Activated naive CD8-positive, alpha-beta T cell treated with anti-CD3 and anti-CD28 coated beads, Interleukin-2, amount 10 ng/mL, durations not matched to agents 7 days and 5 days (primary cell): Measurements from ENCODE around the gene WFS1. TPM values are rescaled to one million over a fixed set of nuclear protein-coding genes. Genes with fewer than 3 reads are reported as not detected.

Source experiments
- ATAC-seq: fragments of 150-1000 bp; cut with Tn5 transposase; one replicate; pipeline ENCODE4 v1.10.0; 2021; ENCODE audit warnings: low read depth, moderate library complexity
- POLR2A ChIA-PET: fragments of 350-600 bp; sonication (Branson Sonifier 250); formaldehyde crosslinking; loops from one replicate; lab custom pipeline; 2021; ENCODE audit warnings: antibody characterized with exemption; lab: Charles Lee
- DNase-seq: peaks from one replicate; pipeline ENCODE4 v3.0.0; 2021
- H3K27ac Mint-ChIP-seq: one replicate; pipeline ENCODE4 v1.8.0; 2022; ENCODE audit warnings: mild to moderate bottlenecking, mixed read lengths
- H3K27me3 Mint-ChIP-seq: one replicate; pipeline ENCODE4 v1.8.0; 2022; ENCODE audit warnings: mild to moderate bottlenecking, moderate library complexity, mixed read lengths
- H3K36me3 Mint-ChIP-seq: one replicate; pipeline ENCODE4 v1.8.0; 2021; ENCODE audit warnings: mild to moderate bottlenecking, mixed read lengths
- H3K4me1 Mint-ChIP-seq: one replicate; pipeline ENCODE4 v1.8.0; 2021; ENCODE audit warnings: mixed read lengths
- H3K4me3 Mint-ChIP-seq: one replicate; pipeline ENCODE4 v1.8.0; 2022; ENCODE audit warnings: mild to moderate bottlenecking, moderate library complexity, mixed read lengths
- H3K9me3 Mint-ChIP-seq: one replicate; pipeline ENCODE4 v1.8.0; 2021; ENCODE audit warnings: mixed read lengths
- total RNA-seq, 2 experiments: library from RNA; stranded (reverse); gene quantifications; one replicate each; pipeline ENCODE4 v1.2.3, GENCODE V29; 2021

WFS1 gene
- total RNA-seq, 2 experiments from 2014 or later, result 2.3 to 2.4 TPM

GRCh38 chr4:6298035-6298434 is 28.4 kb downstream of the WFS1 start:
- POLR2A ChIA-PET, result no interaction called here
- Mint-ChIP-seq H3K4me1 (no peaks in the 10 kb centered on the region), H3K27me3 (no peaks in the 10 kb centered on the region), H3K9me3 (no peaks in the 10 kb centered on the region), H3K36me3 (no peaks in the 10 kb centered on the region), H3K27ac (no peak overlapping the region), H3K4me3 (no peak overlapping the region)
- ATAC-seq, result no peak
- DNase-seq, result no peak

DNA sequence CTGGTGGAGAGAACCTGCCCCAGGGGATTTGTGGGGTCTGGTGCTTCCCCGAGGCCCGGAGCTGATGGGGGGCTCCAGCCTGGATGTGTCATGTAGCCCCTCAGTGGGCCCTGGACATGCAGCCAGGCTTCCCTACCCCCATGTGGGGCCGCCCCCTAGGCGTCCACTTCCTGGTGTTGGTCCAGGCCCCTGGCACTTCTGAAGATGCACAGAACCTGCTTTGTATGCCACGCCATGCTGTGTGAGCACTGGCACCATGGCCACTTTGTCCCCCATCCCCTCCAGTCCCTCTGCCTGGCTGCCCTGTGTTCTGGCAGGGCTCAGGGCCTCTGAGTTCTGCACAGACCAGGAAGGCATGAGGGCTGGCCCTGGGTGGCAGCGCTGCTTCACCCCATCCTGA is 29.2 kb downstream of the WFS1 start:
- Mint-ChIP-seq H3K27ac (no peak overlapping the region), H3K36me3 (no peaks in the 10 kb centered on the region), H3K4me3 (no peak overlapping the region), H3K27me3 (no peaks in the 10 kb centered on the region), H3K9me3 (no peaks in the 10 kb centered on the region), H3K4me1 (no peaks in the 10 kb centered on the region)
- no peak for ATAC-seq
- no peak for DNase-seq
- POLR2A ChIA-PET, result no interaction called here

GRCh38 chr4:6299875-6300274 is 30.2 kb downstream of the WFS1 start:
- Mint-ChIP-seq H3K9me3 (no peaks in the 10 kb centered on the region), H3K4me3 (no peak overlapping the region), H3K27ac (no peak overlapping the region), H3K4me1 (no peaks in the 10 kb centered on the region), H3K27me3 (no peaks in the 10 kb centered on the region), H3K36me3 (no peaks in the 10 kb centered on the region)
- POLR2A ChIA-PET, result no interaction called here
- DNase-seq (no peak), ATAC-seq (no peak)

DNA sequence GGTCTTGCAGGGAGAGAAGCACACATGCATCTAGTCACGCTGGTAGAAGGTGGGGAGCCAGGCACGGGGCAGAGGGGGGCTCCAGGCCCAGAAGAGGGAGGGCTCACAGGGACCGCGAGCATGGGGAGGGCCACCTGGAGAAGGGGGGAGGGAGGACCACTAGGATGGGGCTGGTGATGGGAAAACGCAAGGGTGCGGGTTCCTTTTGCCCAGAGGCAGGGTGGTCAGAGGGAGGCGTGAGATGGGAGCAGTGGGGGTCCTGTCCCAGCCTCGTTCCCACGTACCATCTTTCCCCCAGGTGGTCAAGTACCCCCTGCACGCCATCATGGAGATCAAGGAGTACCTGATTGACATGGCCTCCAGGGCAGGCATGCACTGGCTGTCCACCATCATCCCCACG is 30.7 kb downstream of the WFS1 start:
- Mint-ChIP-seq H3K4me1 (no peaks in the 10 kb centered on the region), H3K9me3 (no peaks in the 10 kb centered on the region), H3K4me3 (no peak overlapping the region), H3K27me3 (no peaks in the 10 kb centered on the region), H3K36me3 (no peaks in the 10 kb centered on the region), H3K27ac (no peak overlapping the region)
- POLR2A ChIA-PET, result no interaction called here
- ATAC-seq (no peak), DNase-seq (no peak)

DNA sequence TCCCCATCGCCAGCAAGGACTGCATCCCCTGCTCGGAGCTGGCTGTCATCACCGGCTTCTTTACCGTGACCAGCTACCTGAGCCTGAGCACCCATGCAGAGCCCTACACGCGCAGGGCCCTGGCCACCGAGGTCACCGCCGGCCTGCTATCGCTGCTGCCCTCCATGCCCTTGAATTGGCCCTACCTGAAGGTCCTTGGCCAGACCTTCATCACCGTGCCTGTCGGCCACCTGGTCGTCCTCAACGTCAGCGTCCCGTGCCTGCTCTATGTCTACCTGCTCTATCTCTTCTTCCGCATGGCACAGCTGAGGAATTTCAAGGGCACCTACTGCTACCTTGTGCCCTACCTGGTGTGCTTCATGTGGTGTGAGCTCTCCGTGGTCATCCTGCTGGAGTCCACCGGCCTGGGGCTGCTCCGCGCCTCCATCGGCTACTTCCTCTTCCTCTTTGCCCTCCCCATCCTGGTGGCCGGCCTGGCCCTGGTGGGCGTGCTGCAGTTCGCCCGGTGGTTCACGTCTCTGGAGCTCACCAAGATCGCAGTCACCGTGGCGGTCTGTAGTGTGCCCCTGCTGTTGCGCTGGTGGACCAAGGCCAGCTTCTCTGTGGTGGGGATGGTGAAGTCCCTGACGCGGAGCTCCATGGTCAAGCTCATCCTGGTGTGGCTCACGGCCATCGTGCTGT is 31.5 kb downstream of the WFS1 start:
- Mint-ChIP-seq H3K27me3 (no peaks in the 10 kb centered on the region), H3K9me3 (no peaks in the 10 kb centered on the region), H3K4me3 (no peak overlapping the region), H3K27ac (no peak overlapping the region), H3K36me3 (no peaks in the 10 kb centered on the region), H3K4me1 (no peaks in the 10 kb centered on the region)
- POLR2A ChIA-PET, result no interaction called here
- DNase-seq (no peak), ATAC-seq (no peak)

DNA sequence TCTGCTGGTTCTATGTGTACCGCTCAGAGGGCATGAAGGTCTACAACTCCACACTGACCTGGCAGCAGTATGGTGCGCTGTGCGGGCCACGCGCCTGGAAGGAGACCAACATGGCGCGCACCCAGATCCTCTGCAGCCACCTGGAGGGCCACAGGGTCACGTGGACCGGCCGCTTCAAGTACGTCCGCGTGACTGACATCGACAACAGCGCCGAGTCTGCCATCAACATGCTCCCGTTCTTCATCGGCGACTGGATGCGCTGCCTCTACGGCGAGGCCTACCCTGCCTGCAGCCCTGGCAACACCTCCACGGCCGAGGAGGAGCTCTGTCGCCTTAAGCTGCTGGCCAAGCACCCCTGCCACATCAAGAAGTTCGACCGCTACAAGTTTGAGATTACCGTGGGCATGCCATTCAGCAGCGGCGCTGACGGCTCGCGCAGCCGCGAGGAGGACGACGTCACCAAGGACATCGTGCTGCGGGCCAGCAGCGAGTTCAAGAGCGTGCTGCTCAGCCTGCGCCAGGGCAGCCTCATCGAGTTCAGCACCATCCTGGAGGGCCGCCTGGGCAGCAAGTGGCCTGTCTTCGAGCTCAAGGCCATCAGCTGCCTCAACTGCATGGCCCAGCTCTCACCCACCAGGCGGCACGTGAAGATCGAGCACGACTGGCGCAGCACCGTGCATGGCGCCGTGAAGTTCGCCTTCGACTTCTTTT is 32.2 kb downstream of the WFS1 start:
- ATAC-seq (no peak), DNase-seq (no peak)
- Mint-ChIP-seq H3K9me3 (no peaks in the 10 kb centered on the region), H3K4me1 (peaks cover 3% of the 10 kb centered on the region), H3K27me3 (peaks cover 6% of the 10 kb centered on the region), H3K36me3 (no peaks in the 10 kb centered on the region), H3K4me3 (no peak overlapping the region), H3K27ac (no peak overlapping the region)
- POLR2A ChIA-PET, result no interaction called here

GRCh38 chr4:6302869-6303268 is 33.2 kb downstream of the WFS1 start:
- Mint-ChIP-seq H3K4me1 (peaks cover 3% of the 10 kb centered on the region), H3K4me3 (no peak overlapping the region), H3K27ac (no peak overlapping the region), H3K27me3 (peaks cover 7% of the 10 kb centered on the region), H3K9me3 (no peaks in the 10 kb centered on the region), H3K36me3 (no peaks in the 10 kb centered on the region)
- ATAC-seq (no peak), DNase-seq (no peak)
- POLR2A ChIA-PET, result no interaction called here

DNA sequence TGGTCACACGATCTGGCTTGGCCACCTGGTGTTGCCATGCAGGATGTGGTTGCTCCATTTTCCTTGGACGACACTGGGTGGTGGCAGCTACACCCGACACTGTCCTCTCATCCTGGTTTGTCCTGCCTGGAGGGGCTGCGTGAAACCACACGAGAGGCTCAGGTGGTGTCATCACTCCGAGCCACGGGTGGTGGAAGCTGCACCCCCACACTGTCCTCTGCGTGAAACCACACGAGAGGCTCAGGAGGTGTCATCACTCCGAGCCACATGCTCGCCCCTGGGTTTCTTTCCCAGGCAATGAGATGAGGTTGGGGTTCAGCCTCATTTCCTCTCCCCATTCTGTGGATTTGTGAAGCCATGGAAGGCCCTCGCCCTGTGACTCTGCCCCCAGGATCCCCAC is 34.3 kb downstream of the WFS1 start:
- Mint-ChIP-seq H3K27me3 (peaks cover 15% of the 10 kb centered on the region), H3K4me3 (no peak overlapping the region), H3K4me1 (peaks cover 5% of the 10 kb centered on the region), H3K27ac (no peak overlapping the region), H3K36me3 (no peaks in the 10 kb centered on the region), H3K9me3 (peaks cover 5% of the 10 kb centered on the region)
- POLR2A ChIA-PET, result no interaction called here
- DNase-seq, result no peak
- ATAC-seq, result no peak

- no peak for ATAC-seq
- DNase-seq, result no peak
- Mint-ChIP-seq H3K36me3 (no peaks in the 10 kb centered on the region), H3K4me3 (no peak overlapping the region), H3K4me1 (peaks cover 7% of the 10 kb centered on the region), H3K27ac (no peak overlapping the region), H3K27me3 (peaks cover 26% of the 10 kb centered on the region), H3K9me3 (peaks cover 5% of the 10 kb centered on the region)
- POLR2A ChIA-PET, result no interaction called here
These were observed 36.6 kb downstream of the WFS1 start for GRCh38 chr4:6306299-6306698.

DNA sequence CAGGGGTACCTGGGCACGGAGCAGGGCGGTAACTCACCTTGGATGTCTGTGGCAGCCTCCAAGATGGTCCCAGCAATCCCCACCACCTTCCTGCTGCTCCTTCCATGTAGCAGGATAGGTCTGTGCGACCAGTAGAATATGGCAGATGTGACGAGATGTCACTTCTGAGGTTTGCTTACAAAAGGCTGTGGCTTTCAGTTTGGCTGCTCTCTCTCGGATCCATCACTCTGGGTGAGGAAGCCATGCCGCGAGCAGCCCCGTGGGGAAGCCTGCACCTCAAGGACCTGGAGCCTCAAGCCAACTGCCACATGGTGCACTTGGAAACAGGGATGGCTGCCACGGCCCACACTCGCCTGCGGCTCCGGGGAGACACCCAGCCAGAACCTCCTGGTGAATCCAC is 37.6 kb downstream of the WFS1 start:
- H3K36me3 Mint-ChIP-seq, result no peaks in the 10 kb centered on the region
- peaks cover 26% of the 10 kb centered on the region for H3K27me3 Mint-ChIP-seq
- no peak overlapping the region for H3K27ac Mint-ChIP-seq
- POLR2A ChIA-PET, result no interaction called here
- peaks cover 7% of the 10 kb centered on the region for H3K4me1 Mint-ChIP-seq
- H3K4me3 Mint-ChIP-seq, result no peak overlapping the region
- peaks cover 5% of the 10 kb centered on the region for H3K9me3 Mint-ChIP-seq
- DNase-seq (no peak), ATAC-seq (no peak)

DNA sequence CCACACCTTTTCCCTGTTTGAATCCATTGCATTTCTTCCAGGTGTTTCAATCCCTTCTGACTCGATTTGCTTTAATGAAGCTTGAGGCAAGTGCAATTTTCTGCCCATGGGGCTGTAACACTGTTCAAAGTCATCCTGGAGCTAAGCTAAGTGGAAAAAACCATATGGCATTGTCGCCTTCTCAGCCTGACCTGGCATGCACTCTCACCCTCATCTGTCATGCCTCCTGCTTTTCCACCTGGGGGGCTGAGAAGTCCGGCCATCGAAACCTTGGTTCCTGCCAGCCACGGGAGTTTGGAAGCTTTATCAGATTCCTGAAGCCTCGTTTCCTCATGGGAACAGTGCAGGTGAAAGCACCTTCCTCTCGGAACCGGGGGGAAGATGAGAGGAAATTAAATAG is 38.2 kb downstream of the WFS1 start:
- DNase-seq (no peak), ATAC-seq (no peak)
- POLR2A ChIA-PET, result no interaction called here
- Mint-ChIP-seq H3K4me1 (peaks cover 7% of the 10 kb centered on the region), H3K27ac (no peak overlapping the region), H3K9me3 (peaks cover 5% of the 10 kb centered on the region), H3K36me3 (no peaks in the 10 kb centered on the region), H3K4me3 (no peak overlapping the region), H3K27me3 (peaks cover 26% of the 10 kb centered on the region)

DNA sequence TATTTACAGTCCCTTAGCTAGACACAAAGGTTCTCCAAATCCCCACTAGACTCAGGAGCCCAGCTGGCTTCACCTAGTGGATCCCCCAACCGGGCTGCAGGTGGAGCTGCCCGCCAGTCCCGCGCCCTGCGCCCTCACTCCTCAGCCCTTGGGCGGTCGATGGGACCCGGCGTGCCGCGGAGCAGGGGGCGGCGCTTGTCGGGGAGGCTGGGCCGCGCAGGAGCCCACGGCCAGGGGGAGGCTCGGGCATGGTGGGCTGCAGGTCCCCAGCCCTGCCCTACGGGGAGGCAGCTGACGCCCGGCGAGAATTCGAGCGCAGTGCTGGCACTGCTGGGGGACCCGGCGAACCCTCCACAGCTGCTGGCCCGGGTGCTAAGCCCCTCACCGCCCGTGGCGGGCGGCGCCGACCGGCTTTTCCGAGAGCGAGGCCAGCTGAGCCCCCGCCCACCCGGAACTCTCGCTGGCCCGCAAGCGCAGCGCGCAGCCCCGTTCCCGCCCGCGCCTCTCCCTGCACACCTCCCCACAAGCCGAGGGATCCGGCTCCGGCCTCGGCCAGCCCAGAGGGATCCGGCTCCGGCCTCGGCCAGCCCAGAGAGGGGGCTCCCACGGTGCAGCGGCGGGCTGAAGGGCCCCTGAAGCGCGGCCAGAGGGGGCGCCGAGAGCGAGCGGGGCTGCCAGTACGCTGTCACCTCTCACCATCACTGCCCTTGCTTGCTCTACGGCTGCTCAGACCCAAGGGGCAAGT is 39.4 kb downstream of the WFS1 start:
- Mint-ChIP-seq H3K27me3 (peaks cover 26% of the 10 kb centered on the region), H3K36me3 (no peaks in the 10 kb centered on the region), H3K9me3 (peaks cover 5% of the 10 kb centered on the region), H3K4me3 (peak overlapping the region; percentile 53), H3K4me1 (peaks cover 7% of the 10 kb centered on the region), H3K27ac (no peak overlapping the region)
- DNase-seq (no peak), ATAC-seq (peak; percentile 39)
- POLR2A ChIA-PET, result no interaction called here

GRCh38 chr4:6309777-6310176 is 40.1 kb downstream of the WFS1 start:
- POLR2A ChIA-PET, result no interaction called here
- Mint-ChIP-seq H3K4me1 (peaks cover 7% of the 10 kb centered on the region), H3K4me3 (peak overlapping the region; percentile 53), H3K36me3 (no peaks in the 10 kb centered on the region), H3K9me3 (peaks cover 5% of the 10 kb centered on the region), H3K27ac (no peak overlapping the region), H3K27me3 (peaks cover 29% of the 10 kb centered on the region)
- ATAC-seq (no peak), DNase-seq (no peak)

GRCh38 chr4:6313216-6313615 is 43.6 kb downstream of the WFS1 start:
- peaks cover 4% of the 10 kb centered on the region for H3K4me1 Mint-ChIP-seq
- no peak for ATAC-seq

More at GRCh38 chr4:6313216-6313615, 43.6 kb downstream of the WFS1 start:
- H3K9me3 Mint-ChIP-seq, result peaks cover 4% of the 10 kb centered on the region
- no peak for DNase-seq
- H3K27ac Mint-ChIP-seq, result no peak overlapping the region
- H3K4me3 Mint-ChIP-seq, result no peak overlapping the region
- no peaks in the 10 kb centered on the region for H3K36me3 Mint-ChIP-seq
- POLR2A ChIA-PET, result no interaction called here
- peaks cover 27% of the 10 kb centered on the region for H3K27me3 Mint-ChIP-seq
